ENCODE data around the gene NTN5.

Gene NTN5

DNA sequence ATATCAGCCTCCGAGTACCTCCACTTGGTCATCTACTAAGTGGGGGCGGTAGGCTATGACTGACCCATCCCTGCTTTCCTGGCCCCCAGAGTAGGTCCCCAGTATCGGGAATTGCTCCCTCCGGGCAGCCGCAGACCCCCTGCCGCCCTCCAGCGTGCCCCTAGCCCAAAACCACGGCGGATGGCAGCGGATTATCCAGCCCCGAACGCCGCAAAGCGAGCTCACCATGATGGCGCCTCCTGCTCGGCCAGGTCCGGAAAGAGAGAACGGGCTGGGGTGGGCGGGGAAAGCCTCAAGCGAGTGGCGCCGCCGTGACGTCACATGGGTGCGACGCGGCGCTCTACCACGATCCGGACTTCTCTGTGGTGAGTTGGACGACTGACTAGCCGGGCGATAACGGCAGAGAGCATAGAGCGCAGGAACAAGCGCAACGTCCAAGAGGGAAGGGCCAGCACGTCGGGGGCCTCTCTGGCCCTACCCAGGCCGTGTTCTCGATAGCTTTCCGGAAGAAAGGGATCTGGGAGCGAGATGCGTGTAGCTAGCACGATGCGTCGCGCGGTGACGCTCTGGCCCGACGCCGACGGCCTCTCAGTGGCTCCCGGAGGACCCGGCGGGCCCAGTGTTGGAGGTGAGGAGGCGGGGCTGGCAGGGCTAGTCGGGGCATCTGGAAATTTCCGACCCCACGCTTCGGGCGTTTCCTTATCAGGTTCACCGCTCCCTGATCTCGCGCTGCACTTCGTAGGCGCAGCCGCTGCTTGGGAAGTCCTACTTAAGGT is 53.7 kb downstream of the NTN5 start, which contains the start of the genes RPL18 and SPHK2:
Gene RPL18 (minus strand): TSS at position 263 of the 776 bp plus-strand sequence. CDS start 35 bp downstream, at position 228.
Gene SPHK2 (plus strand): TSS at position 591 of the 776 bp plus-strand sequence. CDS start 1,009 bp downstream, outside the sequence.
- DNase-seq (ENCODE audit: extremely low read depth, insufficient read length), result peak; percentile 100
- TF ChIP-seq, protein P1, sequence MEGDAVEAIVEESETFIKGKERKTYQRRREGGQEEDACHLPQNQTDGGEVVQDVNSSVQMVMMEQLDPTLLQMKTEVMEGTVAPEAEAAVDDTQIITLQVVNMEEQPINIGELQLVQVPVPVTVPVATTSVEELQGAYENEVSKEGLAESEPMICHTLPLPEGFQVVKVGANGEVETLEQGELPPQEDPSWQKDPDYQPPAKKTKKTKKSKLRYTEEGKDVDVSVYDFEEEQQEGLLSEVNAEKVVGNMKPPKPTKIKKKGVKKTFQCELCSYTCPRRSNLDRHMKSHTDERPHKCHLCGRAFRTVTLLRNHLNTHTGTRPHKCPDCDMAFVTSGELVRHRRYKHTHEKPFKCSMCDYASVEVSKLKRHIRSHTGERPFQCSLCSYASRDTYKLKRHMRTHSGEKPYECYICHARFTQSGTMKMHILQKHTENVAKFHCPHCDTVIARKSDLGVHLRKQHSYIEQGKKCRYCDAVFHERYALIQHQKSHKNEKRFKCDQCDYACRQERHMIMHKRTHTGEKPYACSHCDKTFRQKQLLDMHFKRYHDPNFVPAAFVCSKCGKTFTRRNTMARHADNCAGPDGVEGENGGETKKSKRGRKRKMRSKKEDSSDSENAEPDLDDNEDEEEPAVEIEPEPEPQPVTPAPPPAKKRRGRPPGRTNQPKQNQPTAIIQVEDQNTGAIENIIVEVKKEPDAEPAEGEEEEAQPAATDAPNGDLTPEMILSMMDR (IDR thresholded peaks at IDR 0.05; ENCODE audit: insufficient read depth, low read length, poor library complexity, severe bottlenecking), result peak; percentile 8
- H3K27me3 ChIP-seq (replicated peaks; ENCODE audit: control insufficient read depth, insufficient read depth, low read length), result no peaks in the 10 kb centered on the region
- H3K4me3 ChIP-seq (replicated peaks; ENCODE audit: low read depth, low read length), result peak within 1 kb of the TSS; percentile 77
- H3K36me3 ChIP-seq (ENCODE audit: control insufficient read depth, insufficient read depth, low read length), result peaks cover 33% of the 10 kb centered on the region

DNA sequence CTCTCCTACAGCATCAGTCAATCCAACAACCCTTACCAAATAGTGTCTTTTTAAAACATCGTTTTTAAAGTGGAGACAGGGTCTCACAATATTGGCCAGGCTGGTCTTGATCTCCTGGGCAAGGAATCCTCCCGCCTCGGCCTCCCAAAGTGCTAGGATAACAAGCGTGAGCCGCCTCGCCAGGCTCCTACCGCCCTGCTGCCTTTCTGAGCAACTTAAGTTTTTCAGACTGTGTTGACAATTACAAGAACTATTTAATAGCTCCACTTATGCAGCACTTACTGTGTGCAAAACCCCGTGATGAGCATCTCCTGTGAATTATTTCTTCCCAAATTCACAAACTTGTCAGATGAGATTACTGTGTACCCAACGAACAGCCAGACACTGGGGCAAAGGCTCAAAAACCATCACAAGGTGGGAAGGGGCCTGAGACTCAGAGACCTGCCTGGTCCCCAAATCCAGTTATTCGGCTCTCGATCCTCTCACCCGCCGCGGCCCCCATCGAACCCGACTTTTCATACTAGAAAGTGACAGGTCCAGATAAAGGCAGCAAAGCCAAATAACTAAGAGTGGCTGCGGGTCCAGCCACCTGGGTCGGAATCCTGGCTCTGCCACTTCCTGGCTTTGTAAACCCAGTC is 54.4 kb downstream of the NTN5 start:
- H3K4me3 ChIP-seq (replicated peaks; ENCODE audit: low read depth, low read length), result peak overlapping the region; percentile 77
- TF ChIP-seq, protein P1 (IDR thresholded peaks at IDR 0.05; ENCODE audit: insufficient read depth, low read length, poor library complexity, severe bottlenecking), result no peak
- no peak for DNase-seq (ENCODE audit: extremely low read depth, insufficient read length)
- no peaks in the 10 kb centered on the region for H3K27me3 ChIP-seq (replicated peaks; ENCODE audit: control insufficient read depth, insufficient read depth, low read length)
- H3K36me3 ChIP-seq (ENCODE audit: control insufficient read depth, insufficient read depth, low read length), result peaks cover 35% of the 10 kb centered on the region

DNA sequence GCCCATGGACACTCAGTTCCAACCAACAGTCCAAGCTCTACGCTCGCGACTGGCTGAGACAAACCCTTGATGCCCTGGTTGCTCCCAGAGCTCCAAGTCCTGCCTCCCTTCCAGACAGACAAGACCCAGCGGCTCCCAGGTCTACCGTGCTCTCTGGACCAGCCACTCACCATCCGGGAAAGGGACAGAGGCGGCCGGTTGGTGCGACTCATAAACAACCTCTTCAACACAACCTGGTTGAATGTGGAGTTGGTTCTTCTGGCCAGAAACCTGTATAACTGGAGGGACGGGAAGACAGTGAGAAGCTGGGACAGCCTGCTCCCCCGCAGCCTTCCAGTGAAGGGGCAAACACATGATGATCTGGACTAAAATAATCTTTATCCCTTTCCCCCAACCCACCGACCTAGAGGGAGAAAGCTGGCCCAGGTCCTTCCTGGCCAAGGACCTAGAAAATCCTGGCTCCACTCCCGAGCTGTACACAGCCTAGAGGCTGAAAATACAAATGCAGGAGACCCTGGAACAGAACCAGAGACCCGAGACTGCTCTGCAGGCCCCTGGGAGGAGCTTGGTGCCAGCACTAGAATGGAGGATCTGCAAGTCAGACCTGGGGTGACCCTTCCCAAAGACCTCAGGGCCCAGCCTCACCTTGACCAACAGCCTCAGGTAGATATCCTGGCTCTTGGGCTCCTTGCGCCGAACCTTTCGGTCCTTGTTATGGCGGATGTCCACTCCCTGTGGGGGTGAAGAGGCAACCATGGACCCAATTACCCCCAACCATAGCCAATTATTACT is 55.5 kb downstream of the NTN5 start:
- DNase-seq (ENCODE audit: extremely low read depth, insufficient read length), result no peak
- TF ChIP-seq, protein P1 (IDR thresholded peaks at IDR 0.05; ENCODE audit: insufficient read depth, low read length, poor library complexity, severe bottlenecking), result no peak
- Histone ChIP-seq H3K4me3 (replicated peaks; ENCODE audit: low read depth, low read length) (peak overlapping the region; percentile 77), H3K36me3 (ENCODE audit: control insufficient read depth, insufficient read depth, low read length) (peaks cover 35% of the 10 kb centered on the region), H3K27me3 (replicated peaks; ENCODE audit: control insufficient read depth, insufficient read depth, low read length) (no peaks in the 10 kb centered on the region)

DNA sequence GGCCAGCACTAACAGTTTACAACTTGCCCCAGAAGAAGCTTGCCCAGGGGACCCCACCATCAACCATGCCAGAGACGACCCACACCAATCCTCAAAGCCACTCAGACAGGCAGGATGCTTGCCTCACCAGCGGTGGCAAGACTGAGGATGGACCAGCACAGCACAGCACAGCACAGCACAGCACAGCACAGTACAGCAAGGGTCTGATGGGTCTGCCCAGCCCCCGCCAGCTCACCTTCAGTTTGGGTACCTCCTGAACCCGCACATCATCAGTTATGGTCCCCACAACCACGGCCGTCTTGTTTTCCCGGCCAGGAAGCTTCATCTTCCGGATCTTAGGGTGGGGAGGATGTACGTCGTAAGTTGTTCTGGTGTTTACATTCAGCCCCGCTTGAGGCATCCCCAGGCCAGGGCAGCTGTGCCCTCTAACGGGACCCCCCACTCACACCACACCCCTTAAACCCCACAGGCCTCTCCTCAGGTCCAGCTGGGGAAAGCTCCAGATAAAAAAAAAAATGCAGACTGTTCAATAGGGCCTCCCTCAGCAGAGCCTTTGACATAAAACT is 56.2 kb downstream of the NTN5 start:
- Histone ChIP-seq H3K27me3 (replicated peaks; ENCODE audit: control insufficient read depth, insufficient read depth, low read length) (no peaks in the 10 kb centered on the region), H3K4me3 (replicated peaks; ENCODE audit: low read depth, low read length) (peak overlapping the region; percentile 77), H3K36me3 (ENCODE audit: control insufficient read depth, insufficient read depth, low read length) (peaks cover 35% of the 10 kb centered on the region)

DNA sequence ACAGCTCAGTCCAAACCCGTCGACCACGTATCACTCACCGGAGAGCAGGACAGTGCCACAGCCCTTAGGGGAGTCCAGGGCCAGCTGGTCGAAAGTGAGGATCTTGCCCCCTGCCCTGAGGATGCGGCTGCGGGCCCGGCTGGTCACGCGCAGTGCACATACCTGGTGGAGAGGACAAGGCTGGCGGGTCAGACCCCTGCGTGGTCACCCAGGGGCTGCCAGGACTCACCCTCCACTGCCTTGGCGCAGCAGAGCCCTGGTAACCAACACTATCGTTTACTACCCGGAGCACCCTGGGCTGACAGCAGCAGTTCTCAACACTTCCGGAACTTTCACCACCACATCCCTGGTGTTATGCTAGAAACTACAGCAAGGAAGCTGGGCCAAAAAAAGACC is 56.8 kb downstream of the NTN5 start:
- DNase-seq (ENCODE audit: extremely low read depth, insufficient read length), result no peak
- TF ChIP-seq, protein P1 (IDR thresholded peaks at IDR 0.05; ENCODE audit: insufficient read depth, low read length, poor library complexity, severe bottlenecking), result no peak
- H3K27me3 ChIP-seq (replicated peaks; ENCODE audit: control insufficient read depth, insufficient read depth, low read length), result no peaks in the 10 kb centered on the region
- H3K36me3 ChIP-seq (ENCODE audit: control insufficient read depth, insufficient read depth, low read length), result peaks cover 35% of the 10 kb centered on the region
- H3K4me3 ChIP-seq (replicated peaks; ENCODE audit: low read depth, low read length), result no peak overlapping the region

More for the DNA sequence above, 56.2 kb downstream of the NTN5 start:
- TF ChIP-seq, protein P1 (IDR thresholded peaks at IDR 0.05; ENCODE audit: insufficient read depth, low read length, poor library complexity, severe bottlenecking), result no peak
- DNase-seq (ENCODE audit: extremely low read depth, insufficient read length), result no peak

Measured in GM06990 (cell line).